ENCODE results near the gene TMOD1.

GRCh38 chr9:97516111-97516510, 14.6 kb downstream of the TMOD1 start:
- TF ChIP-seq POU6F1 (CRISPR knock-in tag; IDR thresholded peaks at IDR 0.05; ENCODE audit: borderline replicate concordance, low read depth) (no peak), ARNTL (CRISPR knock-in tag; IDR thresholded peaks at IDR 0.05; ENCODE audit: borderline replicate concordance, low read depth) (no peak), ZC3H10 (CRISPR knock-in tag; IDR thresholded peaks at IDR 0.05) (no peak), RARB (CRISPR knock-in tag; IDR thresholded peaks at IDR 0.05) (no peak), ZNF565 (CRISPR knock-in tag; conservative IDR thresholded peaks at IDR 0.05; ENCODE audit: low read depth) (no peak), CREB5 (CRISPR knock-in tag; IDR thresholded peaks at IDR 0.05; ENCODE audit: low read depth) (no peak), ESRRG (CRISPR knock-in tag; IDR thresholded peaks at IDR 0.05) (no peak), GLIS3 (CRISPR knock-in tag; IDR thresholded peaks at IDR 0.05) (no peak), ZFP3 (CRISPR knock-in tag; IDR thresholded peaks at IDR 0.05) (no peak), TCF4 (CRISPR knock-in tag; IDR thresholded peaks at IDR 0.05; ENCODE audit: borderline replicate concordance) (no peak), TOX (CRISPR knock-in tag; IDR thresholded peaks at IDR 0.05; ENCODE audit: borderline replicate concordance) (no peak)
- TF ChIP-seq, protein P1, sequence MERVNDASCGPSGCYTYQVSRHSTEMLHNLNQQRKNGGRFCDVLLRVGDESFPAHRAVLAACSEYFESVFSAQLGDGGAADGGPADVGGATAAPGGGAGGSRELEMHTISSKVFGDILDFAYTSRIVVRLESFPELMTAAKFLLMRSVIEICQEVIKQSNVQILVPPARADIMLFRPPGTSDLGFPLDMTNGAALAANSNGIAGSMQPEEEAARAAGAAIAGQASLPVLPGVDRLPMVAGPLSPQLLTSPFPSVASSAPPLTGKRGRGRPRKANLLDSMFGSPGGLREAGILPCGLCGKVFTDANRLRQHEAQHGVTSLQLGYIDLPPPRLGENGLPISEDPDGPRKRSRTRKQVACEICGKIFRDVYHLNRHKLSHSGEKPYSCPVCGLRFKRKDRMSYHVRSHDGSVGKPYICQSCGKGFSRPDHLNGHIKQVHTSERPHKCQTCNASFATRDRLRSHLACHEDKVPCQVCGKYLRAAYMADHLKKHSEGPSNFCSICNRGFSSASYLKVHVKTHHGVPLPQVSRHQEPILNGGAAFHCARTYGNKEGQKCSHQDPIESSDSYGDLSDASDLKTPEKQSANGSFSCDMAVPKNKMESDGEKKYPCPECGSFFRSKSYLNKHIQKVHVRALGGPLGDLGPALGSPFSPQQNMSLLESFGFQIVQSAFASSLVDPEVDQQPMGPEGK (CRISPR knock-in tag; IDR thresholded peaks at IDR 0.05; ENCODE audit: borderline replicate concordance): no peak
- TF ChIP-seq, protein P2, sequence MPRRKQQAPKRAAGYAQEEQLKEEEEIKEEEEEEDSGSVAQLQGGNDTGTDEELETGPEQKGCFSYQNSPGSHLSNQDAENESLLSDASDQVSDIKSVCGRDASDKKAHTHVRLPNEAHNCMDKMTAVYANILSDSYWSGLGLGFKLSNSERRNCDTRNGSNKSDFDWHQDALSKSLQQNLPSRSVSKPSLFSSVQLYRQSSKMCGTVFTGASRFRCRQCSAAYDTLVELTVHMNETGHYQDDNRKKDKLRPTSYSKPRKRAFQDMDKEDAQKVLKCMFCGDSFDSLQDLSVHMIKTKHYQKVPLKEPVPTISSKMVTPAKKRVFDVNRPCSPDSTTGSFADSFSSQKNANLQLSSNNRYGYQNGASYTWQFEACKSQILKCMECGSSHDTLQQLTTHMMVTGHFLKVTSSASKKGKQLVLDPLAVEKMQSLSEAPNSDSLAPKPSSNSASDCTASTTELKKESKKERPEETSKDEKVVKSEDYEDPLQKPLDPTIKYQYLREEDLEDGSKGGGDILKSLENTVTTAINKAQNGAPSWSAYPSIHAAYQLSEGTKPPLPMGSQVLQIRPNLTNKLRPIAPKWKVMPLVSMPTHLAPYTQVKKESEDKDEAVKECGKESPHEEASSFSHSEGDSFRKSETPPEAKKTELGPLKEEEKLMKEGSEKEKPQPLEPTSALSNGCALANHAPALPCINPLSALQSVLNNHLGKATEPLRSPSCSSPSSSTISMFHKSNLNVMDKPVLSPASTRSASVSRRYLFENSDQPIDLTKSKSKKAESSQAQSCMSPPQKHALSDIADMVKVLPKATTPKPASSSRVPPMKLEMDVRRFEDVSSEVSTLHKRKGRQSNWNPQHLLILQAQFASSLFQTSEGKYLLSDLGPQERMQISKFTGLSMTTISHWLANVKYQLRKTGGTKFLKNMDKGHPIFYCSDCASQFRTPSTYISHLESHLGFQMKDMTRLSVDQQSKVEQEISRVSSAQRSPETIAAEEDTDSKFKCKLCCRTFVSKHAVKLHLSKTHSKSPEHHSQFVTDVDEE (CRISPR knock-in tag; IDR thresholded peaks at IDR 0.05): no peak

Data from SK-N-SH treated with all-trans-retinoic acid at 6 μM for 48 hours (cell line).